Neural cell (in vitro differentiated cells): ENCODE data around the gene POMGNT2. TPM values are rescaled to one million over a fixed set of nuclear protein-coding genes. Genes with fewer than 3 reads are reported as not detected.

Experiments used
- H2AFZ ChIP-seq: fragments of 200-600, 300-800 bp; sonication (generic), shearing (Covaris generic); 2 replicates; pipeline ENCODE4 v1.6.0; 2014; ENCODE audit warnings: low read depth, mild to moderate bottlenecking, antibody characterized with exemption, low read length, moderate library complexity
- H3F3A ChIP-seq: fragments of 200-600 bp; shearing (Covaris generic); 2 replicates; pipeline ENCODE4 v1.6.1; 2016; ENCODE audit warnings: mild to moderate bottlenecking, moderate library complexity, mixed read lengths, antibody characterized with exemption, low read length; ENCODE audit not compliant: insufficient read depth, poor library complexity, severe bottlenecking
- H3K27ac ChIP-seq: fragments of 200-600, 300-800 bp; sonication (generic), shearing (Covaris generic); 2 replicates; pipeline ENCODE4 v1.5.1; 2014; ENCODE audit warnings: mild to moderate bottlenecking, low read length, moderate library complexity
- H3K27me3 ChIP-seq: fragments of 300-800, 200-600 bp; sonication (generic), shearing (Covaris generic); 2 replicates; pipeline ENCODE4 v1.6.0; 2014; ENCODE audit warnings: mild to moderate bottlenecking, low read depth, low read length, moderate library complexity; ENCODE audit not compliant: insufficient read depth
- H3K36me3 ChIP-seq: fragments of 300-800, 200-600 bp; sonication (generic), shearing (Covaris generic); 2 replicates; pipeline ENCODE4 v1.5.1; 2014; ENCODE audit warnings: mild to moderate bottlenecking, antibody characterized with exemption, low read length, moderate library complexity; ENCODE audit not compliant: insufficient read depth
- H3K4me2 ChIP-seq: fragments of 300-800, 200-600 bp; sonication (generic), shearing (Covaris generic); 2 replicates; pipeline ENCODE4 v1.6.0; 2014; ENCODE audit warnings: mild to moderate bottlenecking, low read length
- H3K4me3 ChIP-seq: fragments of 300-800, 200-600 bp; sonication (generic), shearing (Covaris generic); 2 replicates; pipeline ENCODE4 v1.5.1; 2014; ENCODE audit warnings: mild to moderate bottlenecking, low read length, moderate library complexity
- H3K79me2 ChIP-seq: fragments of 200-600 bp; shearing (Covaris generic); replicated peaks from 2 replicates; pipeline ENCODE4 v1.6.0; 2014; ENCODE audit warnings: mild to moderate bottlenecking, low read length, moderate library complexity; ENCODE audit not compliant: insufficient read depth
- H3K9ac ChIP-seq: fragments of 300-800, 200-600 bp; sonication (generic), shearing (Covaris generic); 2 replicates; pipeline ENCODE4 v1.6.1; 2016; ENCODE audit warnings: mild to moderate bottlenecking, low read length, mixed read lengths
- H3K9me2 ChIP-seq: fragments of 200-600 bp; shearing (Covaris generic); 2 replicates; pipeline ENCODE4 v1.6.1; 2016; ENCODE audit warnings: mild to moderate bottlenecking, low read length, mixed read lengths; ENCODE audit not compliant: insufficient read depth
- H3K9me3 ChIP-seq: fragments of 200-600, 300-800 bp; sonication (generic), shearing (Covaris generic); 2 replicates; pipeline ENCODE4 v1.6.1; 2016; ENCODE audit warnings: mild to moderate bottlenecking, mixed run types, low read length, moderate library complexity, mixed read lengths
- H4K20me1 ChIP-seq: fragments of 200-600 bp; shearing (Covaris generic); 2 replicates; pipeline ENCODE4 v1.6.1; 2016; ENCODE audit warnings: mild to moderate bottlenecking, mixed run types; ENCODE audit not compliant: insufficient read depth
- EP300 ChIP-seq: fragments of 450-650 bp; conservative IDR thresholded peaks from 2 replicates; pipeline ENCODE4 v1.6.1; 2014; ENCODE audit warnings: antibody characterized with exemption, mild to moderate bottlenecking, moderate library complexity; ENCODE audit not compliant: poor library complexity, severe bottlenecking
- EZH2 ChIP-seq: fragments of 200-600, 300-800 bp; shearing (Covaris generic), sonication (generic); IDR thresholded peaks from 2 replicates; pipeline ENCODE4 v1.6.1; 2014; ENCODE audit warnings: antibody characterized with exemption, low read length, borderline replicate concordance, mild to moderate bottlenecking; ENCODE audit not compliant: insufficient read depth, poor library complexity, severe bottlenecking
- MXI1 ChIP-seq: fragments of 450-650 bp; conservative IDR thresholded peaks from 2 replicates; pipeline ENCODE4 v1.6.1; 2014; ENCODE audit warnings: antibody characterized with exemption, mild to moderate bottlenecking; ENCODE audit not compliant: poor library complexity, severe bottlenecking
- POLR2AphosphoS5 ChIP-seq: IDR thresholded peaks from 2 replicates; pipeline ENCODE4 v1.6.1; 2012
- RAD21 ChIP-seq: fragments of 450-650 bp; conservative IDR thresholded peaks from 2 replicates; pipeline ENCODE4 v1.6.1; 2014; ENCODE audit warnings: antibody characterized with exemption, mild to moderate bottlenecking, moderate library complexity
- REST ChIP-seq: IDR thresholded peaks from 2 replicates; pipeline ENCODE4 v1.6.1; 2012; ENCODE audit warnings: borderline replicate concordance
- SMC3 ChIP-seq: fragments of 450-650 bp; conservative IDR thresholded peaks from 2 replicates; pipeline ENCODE4 v1.6.1; 2014; ENCODE audit warnings: antibody characterized with exemption, mild to moderate bottlenecking, moderate library complexity; ENCODE audit not compliant: poor library complexity
- TAF1 ChIP-seq: IDR thresholded peaks from 2 replicates; pipeline ENCODE4 v1.6.1; 2012; ENCODE audit warnings: low read depth
- polyA plus RNA-seq: library from polyadenylated mRNA; depleted of rRNA; stranded (reverse); fragments of >200 nt; gene quantifications from 2 replicates; pipeline ENCODE4 v1.2.3, GENCODE V29; 2014
- TF ChIP-seq, protein P1 (sequence below): fragments of 450-650 bp; IDR thresholded peaks from 2 replicates; pipeline ENCODE4 v1.5.1; 2014; ENCODE audit warnings: antibody characterized with exemption, mild to moderate bottlenecking, moderate library complexity; ENCODE audit not compliant: poor library complexity, severe bottlenecking

The POMGNT2 gene
- polyA plus RNA-seq, 1 donor from 2014 or later: 25.7 TPM

GRCh38 chr3:43142472-43142871, 36.6 kb upstream of the POMGNT2 start:
- no peak overlapping the region for H3K4me3 ChIP-seq
- H2AFZ ChIP-seq: no peak overlapping the region
- no peak for TF ChIP-seq RAD21
- TF ChIP-seq MXI1: no peak
- no peak for TF ChIP-seq SMC3

DNA sequence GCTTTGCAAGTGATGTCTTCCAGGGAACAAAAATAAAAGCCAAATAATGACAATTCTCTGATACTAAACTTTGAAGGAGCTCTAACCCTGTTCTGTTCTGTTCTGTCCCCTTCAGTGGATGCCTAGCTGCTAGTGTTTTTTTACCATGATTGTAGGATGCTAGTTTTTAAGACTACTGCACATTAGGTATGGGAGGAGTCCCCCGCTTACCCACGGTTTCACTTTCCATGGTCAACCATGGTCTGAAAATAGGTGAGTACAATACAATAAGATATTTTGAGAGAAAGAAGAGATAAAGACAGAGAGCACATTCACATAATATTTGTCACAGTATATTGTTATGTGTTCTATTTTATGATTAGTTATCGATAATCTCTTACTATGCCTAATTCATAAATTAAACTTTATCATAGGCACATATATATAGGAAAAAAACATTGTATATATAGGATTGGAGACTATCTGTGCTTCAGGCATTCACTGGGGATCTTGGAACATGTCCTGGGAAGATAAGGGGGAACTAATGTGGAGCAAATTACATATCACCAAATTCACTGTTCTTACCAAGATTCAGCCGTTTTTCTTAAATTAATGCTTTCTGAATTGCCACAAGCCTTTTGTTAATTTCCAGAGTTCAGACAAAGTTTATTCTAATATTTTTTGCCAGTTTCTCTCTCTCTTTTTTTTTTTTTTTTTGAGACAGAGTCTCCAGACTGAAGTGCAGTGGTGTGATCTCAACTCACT, 32.8 kb upstream of the POMGNT2 start:
- H3K9me3 ChIP-seq: no peaks in the 10 kb centered on the region

More at GRCh38 chr3:43142472-43142871, 36.6 kb upstream of the POMGNT2 start:
- Histone ChIP-seq H4K20me1 (no peaks in the 10 kb centered on the region), H3K9me2 (no peaks in the 10 kb centered on the region), H3K36me3 (no peaks in the 10 kb centered on the region), H3K79me2 (no peaks in the 10 kb centered on the region), H3K27me3 (no peaks in the 10 kb centered on the region), H3K27ac (no peak overlapping the region), H3F3A (no peaks in the 10 kb centered on the region), H3K4me2 (no peak overlapping the region), H3K9ac (no peak overlapping the region), H3K9me3 (no peaks in the 10 kb centered on the region)

GRCh38 chr3:43132870-43133636, 27.2 kb upstream of the POMGNT2 start:
- Histone ChIP-seq H3K4me3 (peak overlapping the region; percentile 47), H3K79me2 (no peaks in the 10 kb centered on the region), H3K27ac (peak overlapping the region; percentile 98), H3K9ac (peak overlapping the region; percentile 41), H4K20me1 (no peaks in the 10 kb centered on the region), H3K9me3 (no peaks in the 10 kb centered on the region), H3K9me2 (no peaks in the 10 kb centered on the region), H3K27me3 (no peaks in the 10 kb centered on the region), H3K36me3 (no peaks in the 10 kb centered on the region), H3F3A (peaks cover 3% of the 10 kb centered on the region), H3K4me2 (peak overlapping the region; percentile 77), H2AFZ (peak overlapping the region; percentile 41)
- TF ChIP-seq EP300 (peak; percentile 82), MXI1 (peak; percentile 57), RAD21 (peak; percentile 46), EZH2 (no peak), REST (peak; percentile 99), SMC3 (peak; percentile 13), POLR2AphosphoS5 (peak; percentile 47), TAF1 (no peak)
- TF ChIP-seq, protein P1, sequence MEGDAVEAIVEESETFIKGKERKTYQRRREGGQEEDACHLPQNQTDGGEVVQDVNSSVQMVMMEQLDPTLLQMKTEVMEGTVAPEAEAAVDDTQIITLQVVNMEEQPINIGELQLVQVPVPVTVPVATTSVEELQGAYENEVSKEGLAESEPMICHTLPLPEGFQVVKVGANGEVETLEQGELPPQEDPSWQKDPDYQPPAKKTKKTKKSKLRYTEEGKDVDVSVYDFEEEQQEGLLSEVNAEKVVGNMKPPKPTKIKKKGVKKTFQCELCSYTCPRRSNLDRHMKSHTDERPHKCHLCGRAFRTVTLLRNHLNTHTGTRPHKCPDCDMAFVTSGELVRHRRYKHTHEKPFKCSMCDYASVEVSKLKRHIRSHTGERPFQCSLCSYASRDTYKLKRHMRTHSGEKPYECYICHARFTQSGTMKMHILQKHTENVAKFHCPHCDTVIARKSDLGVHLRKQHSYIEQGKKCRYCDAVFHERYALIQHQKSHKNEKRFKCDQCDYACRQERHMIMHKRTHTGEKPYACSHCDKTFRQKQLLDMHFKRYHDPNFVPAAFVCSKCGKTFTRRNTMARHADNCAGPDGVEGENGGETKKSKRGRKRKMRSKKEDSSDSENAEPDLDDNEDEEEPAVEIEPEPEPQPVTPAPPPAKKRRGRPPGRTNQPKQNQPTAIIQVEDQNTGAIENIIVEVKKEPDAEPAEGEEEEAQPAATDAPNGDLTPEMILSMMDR: no peak

More for the DNA sequence above, 32.8 kb upstream of the POMGNT2 start:
- Histone ChIP-seq H3K36me3 (no peaks in the 10 kb centered on the region), H3K4me3 (no peak overlapping the region), H4K20me1 (no peaks in the 10 kb centered on the region), H2AFZ (no peak overlapping the region), H3K27ac (no peak overlapping the region), H3K9me2 (no peaks in the 10 kb centered on the region), H3F3A (peaks cover under 1% of the 10 kb centered on the region), H3K79me2 (no peaks in the 10 kb centered on the region), H3K9ac (no peak overlapping the region), H3K27me3 (no peaks in the 10 kb centered on the region), H3K4me2 (no peak overlapping the region)
- TF ChIP-seq, protein P1: no peak
- TF ChIP-seq POLR2AphosphoS5: no peak
